K562 (cell line): ENCODE results near the gene SPTBN5. TPM values are rescaled to one million over a fixed set of nuclear protein-coding genes. Genes with fewer than 3 reads are reported as not detected.

Source experiments
- ATAC-seq: fragments of 200-7000 bp; cut with Tn5 transposase; 3 replicates; pipeline ENCODE4 v1.9.1; 2020; ENCODE audit warnings: moderate library complexity
- BruUV-seq: library from RNA; stranded (reverse); fragments of 400-500 nt; replicated peaks from 2 replicates; lab custom pipeline; 2021; lab: Mats Ljungman, UMichigan
- CTCF ChIA-PET: fragments of 300-600 bp; formaldehyde crosslinking; extraction: SDS; loops from one replicate; lab custom pipeline; 2021; ENCODE audit warnings: low intra/inter-chr PET ratio; lab: Yijun Ruan, JAX
- POLR2A ChIA-PET: fragments of 300-600, 350-650 bp; sonication (Branson Sonifier 250); formaldehyde crosslinking; extraction: SDS; loops from one replicate; lab custom pipeline; 2021; ENCODE audit warnings: antibody characterized with exemption, inconsistent platforms; lab: Yijun Ruan, JAX
- DNase-seq, 4 experiments: peaks; one replicate each; pipeline versions ENCODE4 v3.0.0 to v3.0.0-alpha.2; 2011 to 2018; ENCODE audit warnings: low spot score in 3 of 4, mixed read lengths in 3 of 4; ENCODE audit errors: extremely low read depth in 1 of 4
- FAIRE-seq: peaks from 2 replicates; lab custom pipeline; 2011; peaks lifted over from hg19 to GRCh38; lab: Jason Lieb, UNC
- H2AFZ ChIP-seq: 2 replicates; pipeline ENCODE4 v1.6.0; 2011; ENCODE audit warnings: low read depth, low read length, control low read depth, inconsistent platforms
- H3K27ac ChIP-seq: fragments of 200-600 bp; 3 replicates; pipeline ENCODE4 v1.8.0; 2011; ENCODE audit warnings: low read depth, mild to moderate bottlenecking, control low read depth, inconsistent platforms, low read length, moderate library complexity, mixed read lengths; ENCODE audit errors: extremely low read depth
- H3K27me3 ChIP-seq, 2 experiments: fragments of 300-600 bp in 1 of 2; 2 replicates in 1 of 2; 3 replicates in 1 of 2; pipeline versions ENCODE4 v1.6.0 to v1.8.0; 2011; ENCODE audit warnings: inconsistent platforms in 2 of 2, low read length in 2 of 2, mild to moderate bottlenecking in 1 of 2, mixed read lengths in 1 of 2, moderate library complexity in 1 of 2; ENCODE audit not compliant: control insufficient read depth in 2 of 2, insufficient read depth in 2 of 2
- H3K36me3 ChIP-seq: fragments of 300-600 bp; 3 replicates; pipeline ENCODE4 v1.8.0; 2011; ENCODE audit warnings: mild to moderate bottlenecking, low read length, inconsistent platforms; ENCODE audit not compliant: control insufficient read depth, insufficient read depth
- H3K4me1 ChIP-seq, 2 experiments: fragments of 200-600 bp in 1 of 2; replicated peaks in 1 of 2; 2 replicates in 1 of 2; 3 replicates in 1 of 2; pipeline versions ENCODE4 v1.5.1 to v1.8.0; 2011; ENCODE audit warnings: inconsistent platforms in 2 of 2, low read length in 2 of 2, mild to moderate bottlenecking in 1 of 2, mixed read lengths in 1 of 2, moderate library complexity in 1 of 2; ENCODE audit not compliant: control insufficient read depth in 2 of 2, insufficient read depth in 2 of 2
- H3K4me2 ChIP-seq: 2 replicates; pipeline ENCODE4 v1.6.1; 2011; ENCODE audit warnings: low read length, control low read depth, inconsistent platforms, mixed read lengths; ENCODE audit not compliant: insufficient read depth
- H3K4me3 ChIP-seq: fragments of 200-600 bp; sonication (generic), shearing (Covaris generic); 2 replicates; pipeline ENCODE4 v1.5.1; 2016; ENCODE audit warnings: control low read depth, inconsistent platforms
- H3K79me2 ChIP-seq: fragments of 200-600 bp; 3 replicates; pipeline ENCODE4 v1.8.0; 2011; ENCODE audit warnings: low read length, inconsistent platforms; ENCODE audit not compliant: control insufficient read depth, insufficient read depth
- H3K9ac ChIP-seq, 2 experiments: 2 replicates each; pipeline versions ENCODE4 v1.6.0 to v1.6.1; 2011; ENCODE audit warnings: low read depth in 2 of 2, low read length in 2 of 2, control low read depth in 1 of 2, inconsistent platforms in 1 of 2, mild to moderate bottlenecking in 1 of 2, mixed read lengths in 1 of 2; ENCODE audit not compliant: insufficient read depth in 1 of 2
- H3K9me1 ChIP-seq: one replicate; pipeline ENCODE4 v1.6.0; 2011; ENCODE audit warnings: inconsistent platforms, mild to moderate bottlenecking, low read length, moderate library complexity; ENCODE audit not compliant: control insufficient read depth, insufficient read depth
- H3K9me3 ChIP-seq: replicated peaks from 2 replicates; pipeline ENCODE4 v1.5.1; 2011; ENCODE audit warnings: low read depth, low read length, inconsistent platforms; ENCODE audit not compliant: control insufficient read depth, insufficient read depth
- H4K20me1 ChIP-seq: replicated peaks from 2 replicates; pipeline ENCODE4 v1.6.1; 2011; ENCODE audit warnings: low read length, inconsistent platforms, mixed read lengths; ENCODE audit not compliant: control insufficient read depth, insufficient read depth
- AFF1 ChIP-seq, 2 experiments: fragments of 450-650 bp; IDR thresholded peaks; 2 replicates each; pipeline ENCODE4 v1.6.1; 2018; ENCODE audit warnings: mild to moderate bottlenecking in 2 of 2, low read depth in 1 of 2; ENCODE audit not compliant: partially characterized antibody in 2 of 2
- E2F1 ChIP-seq: sonication (generic); formaldehyde crosslinking; IDR thresholded peaks from 2 replicates; pipeline ENCODE4 v1.8.1; 2023; ENCODE audit warnings: mild to moderate bottlenecking, missing genetic modification reagents, moderate library complexity
- FIP1L1 ChIP-seq: fragments of 200-400 bp; formaldehyde crosslinking; IDR thresholded peaks from 2 replicates; pipeline ENCODE4 v1.6.1; 2018; ENCODE audit warnings: mild to moderate bottlenecking, low read depth, low read length; ENCODE audit not compliant: poor library complexity, severe bottlenecking
- GTF2E2 ChIP-seq: fragments of 200-800 bp; sonication (Bioruptor generic); IDR thresholded peaks from 2 replicates; pipeline ENCODE4 v1.6.1; 2016; ENCODE audit warnings: missing genetic modification characterization, missing compliant biosample characterization
- TGIF2 ChIP-seq: sonication (generic); formaldehyde crosslinking; IDR thresholded peaks from 2 replicates; pipeline ENCODE4 v1.8.1; 2022; ENCODE audit warnings: mild to moderate bottlenecking, missing genetic modification reagents, moderate library complexity
- ZNF140 ChIP-seq: fragments of 250-450 bp; sonication (Bioruptor Pico); IDR thresholded peaks from 2 replicates; pipeline ENCODE4 v1.8.0; 2021; ENCODE audit warnings: moderate library complexity, mild to moderate bottlenecking, inconsistent platforms
- ZNF830 ChIP-seq: fragments of 250-450 bp; sonication (Bioruptor Pico); IDR thresholded peaks from 2 replicates; pipeline ENCODE4 v1.5.0; 2021; ENCODE audit warnings: mild to moderate bottlenecking
- ZSCAN32 ChIP-seq: fragments of 450-650 bp; formaldehyde crosslinking; IDR thresholded peaks from 2 replicates; pipeline ENCODE4 v1.4.0; 2020; ENCODE audit warnings: mild to moderate bottlenecking, moderate library complexity
- WGBS: fragments of 100-300 bp; shearing (Covaris generic); methylation state at CpG from one replicate; pipeline ENCODE4 v1.1.6; 2016; ENCODE audit warnings: low coverage, mixed read lengths; ENCODE audit not compliant: insufficient coverage; ENCODE audit errors: missing lambda C conversion rate; 5-methylcytosine and 5-hydroxymethylcytosine counted together
- in situ Hi-C: fragments of 300-500 bp; cut with MboI; formaldehyde crosslinking; loops from 4 replicates; pipeline ENCODE4 v1.15.0; 2018; ENCODE audit warnings: inconsistent platforms, mixed read lengths
- intact Hi-C: fragments of 100-400 bp; cut with micrococcal nuclease; formaldehyde crosslinking; loops from 2 replicates; pipeline ENCODE4 v1.14.2; 2022
- polyA plus RNA-seq, 8 experiments: library from polyadenylated mRNA; depleted of rRNA in 4 of 8; stranded (reverse) in 5 of 8; unstranded in 3 of 8; fragments of >200 nt; fragmentation: Nextera tagmentation in 2 of 8; fragmentation: Illumina TruSeq in 1 of 8; extraction: Ambion mirVana in 2 of 8; extraction: Trizol in 1 of 8; gene quantifications; 2 replicates each; pipeline versions ENCODE4 v1.2.1 to v1.2.3, GENCODE V29; 2011 to 2014; ENCODE audit warnings: inconsistent platforms in 1 of 8, missing spikeins in 1 of 8
- total RNA-seq, 7 experiments: library from RNA; depleted of rRNA in 6 of 7; stranded (reverse); fragments of >200 nt in 6 of 7; fragmentation: Illumina TruSeq in 2 of 7; extraction: Trizol in 2 of 7; gene quantifications; 2 replicates each; pipeline versions ENCODE4 v1.2.1 to v1.2.3, GENCODE V29; 2011 to 2021; ENCODE audit warnings: low replicate concordance in 1 of 7

The SPTBN5 gene
- total and polyA plus RNA-seq, 9 of the 15 experiments (the other 6 are each of a cell fraction or from before 2014, with no cell fraction given): 0.02 TPM; not detected in 8

- no peak for TF ChIP-seq TGIF2 (CRISPR knock-in tag)
- no peak for TF ChIP-seq ZSCAN32
- no peak for TF ChIP-seq ZNF830 (CRISPR knock-in tag)
- TF ChIP-seq E2F1 (CRISPR knock-in tag): no peak
- TF ChIP-seq GTF2E2 (tag): no peak
- TF ChIP-seq FIP1L1: no peak
- TF ChIP-seq AFF1 (IDR thresholded peaks at IDR 0.05; ENCODE audit: low read depth in 1 of 2, partially characterized antibody in 2 of 2): no peak
- no peak for TF ChIP-seq ZNF140
- intact Hi-C loops (no loop called here), in situ Hi-C loops (loop anchor here (25.0 kb wide), 1 partner anchor 359 kb away; no protein-coding TSS in a partner anchor)
- 67% methylated on average over 5 of the region's 6 CpGs for WGBS
- no peak for FAIRE-seq
- no peak for DNase-seq
- Histone ChIP-seq H2AFZ (no peak overlapping the region), H3K4me2 (no peak overlapping the region), H3K9ac (no peak overlapping the region), H3K79me2 (no peaks in the 10 kb centered on the region), H3K4me1 (peaks cover 0 to 3% of the 10 kb centered on the region in 2 experiments; a peak in 1 of 5 replicates), H3K9me1 (no peaks in the 10 kb centered on the region), H3K9me3 (no peaks in the 10 kb centered on the region), H3K36me3 (peaks cover 10% of the 10 kb centered on the region; the same call in 1 of the 3 replicates), H3K4me3 (no peak overlapping the region), H3K27me3 (no peaks in the 10 kb centered on the region), H4K20me1 (no peaks in the 10 kb centered on the region), H3K27ac (no peak overlapping the region)
- CTCF ChIA-PET: interaction anchor here (0.6 kb wide), 1 partner anchor 355 kb away, joined by 3 read pairs; no protein-coding TSS in a partner anchor
- no peak for ATAC-seq
- POLR2A ChIA-PET: interaction anchor here (1.9 kb wide), 1 partner anchor 13 kb away, joined by 4 read pairs; no protein-coding TSS in a partner anchor
- BruUV-seq: no TSS peak
Measured at GRCh38 chr15:41820791-41821423, 72.9 kb downstream of the SPTBN5 start.
